Muscle of leg (tissue), 11 donors: ENCODE data around the gene CHL1. TPM values are rescaled to one million over a fixed set of nuclear protein-coding genes. Genes with fewer than 3 reads are reported as not detected.

Source experiments
- DNase-seq: peaks from one replicate; pipeline ENCODE4 v3.0.0; 2013
- H3K27ac ChIP-seq: one replicate; pipeline ENCODE4 v1.5.1; 2013; ENCODE audit warnings: mild to moderate bottlenecking, low read length, control low read depth
- H3K27me3 ChIP-seq: one replicate; pipeline ENCODE4 v1.6.1; 2013; ENCODE audit warnings: low read length; ENCODE audit not compliant: control insufficient read depth, insufficient read depth
- H3K36me3 ChIP-seq: one replicate; pipeline ENCODE4 v1.6.1; 2013; ENCODE audit warnings: low read length; ENCODE audit not compliant: control insufficient read depth, insufficient read depth
- H3K4me1 ChIP-seq: one replicate; pipeline ENCODE4 v1.6.1; 2013; ENCODE audit warnings: low read length; ENCODE audit not compliant: control insufficient read depth, insufficient read depth
- H3K4me3 ChIP-seq: one replicate; pipeline ENCODE4 v1.5.1; 2013; ENCODE audit warnings: low read length, control low read depth
- H3K9me3 ChIP-seq: replicated peaks from 2 replicates; pipeline ENCODE4 v1.6.1; 2013; ENCODE audit warnings: low read depth, low read length; ENCODE audit not compliant: control insufficient read depth
- WGBS: methylation state at CpG from one replicate; pipeline ENCODE4 v1.1.5; 2013; ENCODE audit warnings: missing lambda C conversion rate; ENCODE audit not compliant: insufficient coverage; 5-methylcytosine and 5-hydroxymethylcytosine counted together
- polyA plus RNA-seq, 8 donors: library from polyadenylated mRNA; unstranded; fragments of 120-200 nt; gene quantifications; one replicate each; pipeline versions ENCODE4 v1.2.1 to v1.2.3, GENCODE V29; 2013; ENCODE audit warnings: inconsistent platforms in 1 of 8, low replicate concordance in 1 of 8; ENCODE audit not compliant: insufficient read length in 8 of 8, insufficient read depth in 1 of 8
- total RNA-seq: library from RNA; stranded (reverse); fragments of 120-200 nt; gene quantifications from one replicate; pipeline ENCODE4 v1.2.4, GENCODE V29; 2013

The CHL1 gene
- total and polyA plus RNA-seq, 9 donors = 3.2 to 5.7 (median 4.5) TPM

- DNase-seq = peak; percentile 36
Measured at GRCh38 chr3:194001-194400, 2.6 kb upstream of the CHL1 start.

GRCh38 chr3:194421-194820, 2.1 kb upstream of the CHL1 start:
- Histone ChIP-seq H3K27me3 (peaks cover 36% of the 10 kb centered on the region), H3K9me3 (no peaks in the 10 kb centered on the region), H3K4me3 (no peak overlapping the region), H3K4me1 (peaks cover 8% of the 10 kb centered on the region), H3K36me3 (no peaks in the 10 kb centered on the region), H3K27ac (no peak overlapping the region)
- peak; percentile 35 for DNase-seq
- WGBS = 88% methylated on average over 1 of the region's 3 CpGs

More at GRCh38 chr3:194001-194400, 2.6 kb upstream of the CHL1 start:
- no peaks in the 10 kb centered on the region for H3K36me3 ChIP-seq
- H3K4me1 ChIP-seq = peaks cover 8% of the 10 kb centered on the region
- no peak overlapping the region for H3K4me3 ChIP-seq
- H3K27ac ChIP-seq = no peak overlapping the region
- no CpG with 5 or more reads among the region's 2 CpGs for WGBS
- H3K9me3 ChIP-seq = no peaks in the 10 kb centered on the region
- peaks cover 36% of the 10 kb centered on the region for H3K27me3 ChIP-seq

GRCh38 chr3:195666-196065, 897 bp upstream of the CHL1 start:
- no peak overlapping the region for H3K27ac ChIP-seq
- no peak for DNase-seq
- no peak overlapping the region for H3K4me3 ChIP-seq
- 80% methylated on average over 2 of the region's 6 CpGs for WGBS
- no peaks in the 10 kb centered on the region for H3K36me3 ChIP-seq
- H3K27me3 ChIP-seq = peaks cover 36% of the 10 kb centered on the region
- peaks cover 8% of the 10 kb centered on the region for H3K4me1 ChIP-seq
- no peaks in the 10 kb centered on the region for H3K9me3 ChIP-seq

GRCh38 chr3:197149-197827, 725 bp downstream of the CHL1 start:
- no peaks in the 10 kb centered on the region for H3K36me3 ChIP-seq
- WGBS = under 1% methylated on average over 45 of the region's 56 CpGs
- peak overlapping the region; percentile 44 for H3K4me3 ChIP-seq
- H3K27ac ChIP-seq = no peak overlapping the region
- H3K4me1 ChIP-seq = peaks cover 8% of the 10 kb centered on the region
- peaks cover 36% of the 10 kb centered on the region for H3K27me3 ChIP-seq
- peak; percentile 4 for DNase-seq
- H3K9me3 ChIP-seq = no peaks in the 10 kb centered on the region

- Histone ChIP-seq H3K27ac (no peak overlapping the region), H3K27me3 (peaks cover 36% of the 10 kb centered on the region)
Measured at GRCh38 chr3:197828-198491, 1.4 kb downstream of the CHL1 start.

GRCh38 chr3:199835-200234, 3.3 kb downstream of the CHL1 start:
- no peaks in the 10 kb centered on the region for H3K9me3 ChIP-seq
- peaks cover 33% of the 10 kb centered on the region for H3K27me3 ChIP-seq
- H3K27ac ChIP-seq = no peak overlapping the region
- H3K36me3 ChIP-seq = no peaks in the 10 kb centered on the region
- DNase-seq = no peak
- H3K4me1 ChIP-seq = peaks cover 8% of the 10 kb centered on the region
- H3K4me3 ChIP-seq = no peak overlapping the region
- WGBS = 90% methylated on average over 2 of the region's 2 CpGs

More at GRCh38 chr3:197828-198491, 1.4 kb downstream of the CHL1 start:
- Histone ChIP-seq H3K9me3 (no peaks in the 10 kb centered on the region), H3K4me1 (peaks cover 8% of the 10 kb centered on the region), H3K36me3 (no peaks in the 10 kb centered on the region), H3K4me3 (peak overlapping the region; percentile 44)
- WGBS = under 1% methylated on average over 64 of the region's 66 CpGs
- peak; percentile 4 for DNase-seq

GRCh38 chr3:200758-201325, 4.3 kb downstream of the CHL1 start:
- H3K27me3 ChIP-seq = peaks cover 26% of the 10 kb centered on the region
- no CpG with 5 or more reads among the region's 4 CpGs for WGBS
- H3K4me1 ChIP-seq = peaks cover 8% of the 10 kb centered on the region
- DNase-seq = no peak
- no peaks in the 10 kb centered on the region for H3K9me3 ChIP-seq
- H3K4me3 ChIP-seq = no peak overlapping the region
- no peak overlapping the region for H3K27ac ChIP-seq
- H3K36me3 ChIP-seq = no peaks in the 10 kb centered on the region

- Histone ChIP-seq H3K27me3 (peaks cover 3% of the 10 kb centered on the region), H3K27ac (no peak overlapping the region), H3K4me3 (no peak overlapping the region), H3K36me3 (no peaks in the 10 kb centered on the region), H3K9me3 (no peaks in the 10 kb centered on the region), H3K4me1 (no peaks in the 10 kb centered on the region)
- 61% methylated on average over 2 of the region's 2 CpGs for WGBS
- DNase-seq = no peak
Measured at GRCh38 chr3:204102-204501, 7.5 kb downstream of the CHL1 start.

GRCh38 chr3:207973-208372, 11.4 kb downstream of the CHL1 start:
- Histone ChIP-seq H3K4me3 (no peak overlapping the region), H3K9me3 (no peaks in the 10 kb centered on the region), H3K27ac (no peak overlapping the region), H3K36me3 (no peaks in the 10 kb centered on the region), H3K4me1 (no peaks in the 10 kb centered on the region), H3K27me3 (peaks cover 3% of the 10 kb centered on the region)
- no peak for DNase-seq

GRCh38 chr3:210669-211068, 14.1 kb downstream of the CHL1 start:
- WGBS = no CpG with 5 or more reads among the region's 4 CpGs
- Histone ChIP-seq H3K27ac (no peak overlapping the region), H3K4me1 (no peaks in the 10 kb centered on the region), H3K27me3 (no peaks in the 10 kb centered on the region), H3K4me3 (no peak overlapping the region), H3K36me3 (no peaks in the 10 kb centered on the region), H3K9me3 (no peaks in the 10 kb centered on the region)
- DNase-seq = no peak
